Measurements from ENCODE around the gene MFAP3L. TPM values are rescaled to one million over a fixed set of nuclear protein-coding genes. Genes with fewer than 3 reads are reported as not detected.
A peak's percentile ranks its signal among the peaks of the same experiment; 100 is the strongest.

The MFAP3L gene
- total RNA-seq, 6 experiments from 2014 or later: 0.94 to 6.4 (median 2.1) TPM

GRCh38 chr4:170005472-170005871 is 20.7 kb downstream of the MFAP3L start:
- Mint-ChIP-seq H3K4me1 (ENCODE audit: low read depth) (peaks cover 39% of the 10 kb centered on the region), H3K27ac (no peak overlapping the region)

GRCh38 chr4:170004651-170005295 is 21.4 kb downstream of the MFAP3L start:
- H3K9me3 Mint-ChIP-seq: no peaks in the 10 kb centered on the region
- peak; percentile 7 for DNase-seq
- TF ChIP-seq, protein P1, sequence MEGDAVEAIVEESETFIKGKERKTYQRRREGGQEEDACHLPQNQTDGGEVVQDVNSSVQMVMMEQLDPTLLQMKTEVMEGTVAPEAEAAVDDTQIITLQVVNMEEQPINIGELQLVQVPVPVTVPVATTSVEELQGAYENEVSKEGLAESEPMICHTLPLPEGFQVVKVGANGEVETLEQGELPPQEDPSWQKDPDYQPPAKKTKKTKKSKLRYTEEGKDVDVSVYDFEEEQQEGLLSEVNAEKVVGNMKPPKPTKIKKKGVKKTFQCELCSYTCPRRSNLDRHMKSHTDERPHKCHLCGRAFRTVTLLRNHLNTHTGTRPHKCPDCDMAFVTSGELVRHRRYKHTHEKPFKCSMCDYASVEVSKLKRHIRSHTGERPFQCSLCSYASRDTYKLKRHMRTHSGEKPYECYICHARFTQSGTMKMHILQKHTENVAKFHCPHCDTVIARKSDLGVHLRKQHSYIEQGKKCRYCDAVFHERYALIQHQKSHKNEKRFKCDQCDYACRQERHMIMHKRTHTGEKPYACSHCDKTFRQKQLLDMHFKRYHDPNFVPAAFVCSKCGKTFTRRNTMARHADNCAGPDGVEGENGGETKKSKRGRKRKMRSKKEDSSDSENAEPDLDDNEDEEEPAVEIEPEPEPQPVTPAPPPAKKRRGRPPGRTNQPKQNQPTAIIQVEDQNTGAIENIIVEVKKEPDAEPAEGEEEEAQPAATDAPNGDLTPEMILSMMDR (IDR thresholded peaks at IDR 0.05): no peak
- no peak overlapping the region for H3K27ac Mint-ChIP-seq
- H3K4me1 Mint-ChIP-seq (ENCODE audit: low read depth): peaks cover 39% of the 10 kb centered on the region
- H3K36me3 Mint-ChIP-seq (ENCODE audit: low read depth): no peaks in the 10 kb centered on the region
- no peak overlapping the region; the same call in 1 of the 2 replicates for H3K4me3 Mint-ChIP-seq
- peaks cover 2% of the 10 kb centered on the region for H3K27me3 Mint-ChIP-seq (ENCODE audit: insufficient read depth)

More at GRCh38 chr4:170005472-170005871, 20.7 kb downstream of the MFAP3L start:
- Mint-ChIP-seq H3K27me3 (ENCODE audit: insufficient read depth) (peaks cover 2% of the 10 kb centered on the region), H3K4me3 (no peak overlapping the region), H3K9me3 (no peaks in the 10 kb centered on the region), H3K36me3 (ENCODE audit: low read depth) (no peaks in the 10 kb centered on the region)
- TF ChIP-seq, protein P1 (IDR thresholded peaks at IDR 0.05): no peak
- no peak for DNase-seq

DNA sequence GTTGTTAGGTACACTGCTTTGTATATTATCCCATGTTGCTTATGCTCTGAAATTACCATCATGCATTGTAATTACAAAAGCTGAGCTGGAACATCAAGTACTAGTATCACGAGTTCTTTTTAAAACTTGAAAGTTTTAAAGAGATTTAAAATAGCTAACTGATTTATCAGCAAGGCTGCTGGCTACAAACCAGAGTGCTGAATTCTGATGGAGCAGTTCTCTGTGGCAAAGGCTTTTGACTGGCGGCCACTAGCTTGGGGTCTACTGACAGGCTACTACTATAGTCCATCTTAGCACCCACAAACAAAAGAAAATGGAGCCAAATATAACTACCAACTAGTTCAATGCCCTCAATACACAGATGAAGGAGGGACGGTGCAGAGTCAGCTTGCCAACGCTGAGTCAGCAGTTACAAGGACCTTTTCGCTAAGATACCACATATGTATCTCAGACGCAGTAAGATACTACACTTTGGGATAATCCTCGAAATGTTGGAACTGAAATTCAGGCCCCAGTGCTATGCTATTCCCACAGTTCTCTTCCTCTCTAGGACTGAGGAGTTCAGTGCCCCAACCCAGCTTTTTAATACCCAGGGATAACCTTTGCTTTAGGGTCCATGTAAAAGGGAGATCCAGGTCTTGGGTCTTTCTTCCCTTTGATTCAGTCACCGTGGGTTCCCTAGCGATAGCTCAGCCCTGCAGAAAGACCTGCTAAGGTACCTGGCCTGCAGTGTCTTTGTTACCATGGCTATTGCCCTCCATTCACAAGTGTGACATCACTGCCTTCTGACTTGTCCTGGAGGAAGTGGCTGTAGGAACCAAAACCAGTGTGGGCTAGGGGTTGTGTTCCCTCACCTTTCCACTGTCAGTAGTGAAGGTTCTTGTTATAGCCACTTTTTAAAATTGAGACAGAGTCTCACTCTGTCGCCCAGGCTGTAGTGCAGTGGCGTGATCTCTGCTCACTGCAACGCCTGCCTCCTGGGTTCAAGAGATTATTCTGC is 22.8 kb downstream of the MFAP3L start:
- no peak for DNase-seq
- H3K4me1 Mint-ChIP-seq (ENCODE audit: low read depth): peaks cover 34% of the 10 kb centered on the region
- H3K36me3 Mint-ChIP-seq (ENCODE audit: low read depth): no peaks in the 10 kb centered on the region
- TF ChIP-seq, protein P1 (IDR thresholded peaks at IDR 0.05): no peak
- H3K4me3 Mint-ChIP-seq: no peak overlapping the region
- H3K9me3 Mint-ChIP-seq: no peaks in the 10 kb centered on the region
- H3K27me3 Mint-ChIP-seq (ENCODE audit: insufficient read depth): peaks cover 2% of the 10 kb centered on the region
- H3K27ac Mint-ChIP-seq: no peak overlapping the region

DNA sequence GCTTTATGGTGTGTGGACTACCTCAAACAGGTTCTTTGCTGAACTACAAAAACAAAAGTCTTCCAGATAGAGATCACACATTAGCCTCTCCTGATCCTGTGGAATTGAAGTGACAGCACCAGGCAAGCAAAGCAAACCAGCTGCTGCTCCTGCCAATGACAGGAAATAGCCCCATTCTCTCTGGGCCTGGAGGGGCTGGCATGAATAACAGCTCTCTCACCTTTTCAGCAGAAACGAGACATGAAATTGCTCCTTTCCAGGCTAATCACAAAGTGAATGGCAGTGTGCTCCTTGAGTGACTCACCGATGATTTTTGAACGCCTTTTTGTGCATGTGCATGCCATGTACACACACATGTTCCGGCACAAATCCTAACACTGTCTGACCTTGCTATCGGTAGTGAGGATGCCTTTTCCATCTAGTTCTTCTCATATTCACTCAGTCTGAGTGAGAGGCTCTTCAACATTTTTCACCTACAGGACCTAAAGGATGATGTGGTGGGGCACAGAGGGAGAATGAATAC is 24.4 kb downstream of the MFAP3L start:
- H3K36me3 Mint-ChIP-seq (ENCODE audit: low read depth): no peaks in the 10 kb centered on the region
- no peak overlapping the region for H3K27ac Mint-ChIP-seq
- H3K4me3 Mint-ChIP-seq: no peak overlapping the region
- TF ChIP-seq, protein P1 (IDR thresholded peaks at IDR 0.05): no peak
- peaks cover 21% of the 10 kb centered on the region for H3K4me1 Mint-ChIP-seq (ENCODE audit: low read depth)
- peaks cover 3% of the 10 kb centered on the region; the same call in 1 of the 2 replicates for H3K27me3 Mint-ChIP-seq (ENCODE audit: insufficient read depth)
- H3K9me3 Mint-ChIP-seq: no peaks in the 10 kb centered on the region
- no peak for DNase-seq

GRCh38 chr4:170001011-170001744 is 25.0 kb downstream of the MFAP3L start:
- Mint-ChIP-seq H3K36me3 (ENCODE audit: low read depth) (no peaks in the 10 kb centered on the region), H3K27me3 (ENCODE audit: insufficient read depth) (peaks cover 5% of the 10 kb centered on the region; the same call in 1 of the 2 replicates), H3K27ac (no peak overlapping the region), H3K9me3 (no peaks in the 10 kb centered on the region), H3K4me3 (no peak overlapping the region), H3K4me1 (ENCODE audit: low read depth) (peaks cover 21% of the 10 kb centered on the region)
- DNase-seq: no peak
- TF ChIP-seq, protein P1 (IDR thresholded peaks at IDR 0.05): no peak
